Uterus (tissue), 2 donors: ENCODE data around the gene RPL36.

Source experiments
- POLR2A ChIP-seq, 2 donors: fragments of 450-650 bp; IDR thresholded peaks; one replicate each; pipeline ENCODE4 v1.6.1; 2016; ENCODE audit warnings: antibody characterized with exemption in 2 of 2, mild to moderate bottlenecking in 1 of 2, moderate library complexity in 1 of 2
- TF ChIP-seq, protein P1 (sequence below), 4 experiments: fragments of 200-600 bp in 2 of 4; fragments of 450-650 bp in 2 of 4; sonication (generic) in 2 of 4; IDR thresholded peaks; one replicate each; pipeline ENCODE4 v1.5.1; 2016 to 2019; ENCODE audit warnings: antibody characterized with exemption in 4 of 4, mild to moderate bottlenecking in 2 of 4, moderate library complexity in 1 of 4

DNA sequence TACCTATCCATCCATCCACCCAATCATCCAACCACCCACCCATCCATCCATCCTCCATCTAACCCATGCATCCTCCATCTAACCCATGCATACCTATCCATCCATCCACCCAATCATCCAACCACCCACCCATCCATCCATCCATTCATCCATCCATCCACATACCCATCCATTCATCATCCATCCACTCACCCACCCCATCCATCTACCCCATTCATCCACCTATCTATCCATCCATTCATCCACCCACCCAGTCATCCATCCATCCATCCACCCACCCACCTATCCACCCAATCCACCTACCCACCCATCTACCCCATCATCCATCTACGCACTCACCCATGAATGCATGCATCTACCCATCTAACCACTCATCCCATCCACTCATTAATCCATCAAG is 16.3 kb upstream of the RPL36 start:
- no peak for TF ChIP-seq POLR2A (IDR thresholded peaks at IDR 0.05)
- TF ChIP-seq, protein P1, sequence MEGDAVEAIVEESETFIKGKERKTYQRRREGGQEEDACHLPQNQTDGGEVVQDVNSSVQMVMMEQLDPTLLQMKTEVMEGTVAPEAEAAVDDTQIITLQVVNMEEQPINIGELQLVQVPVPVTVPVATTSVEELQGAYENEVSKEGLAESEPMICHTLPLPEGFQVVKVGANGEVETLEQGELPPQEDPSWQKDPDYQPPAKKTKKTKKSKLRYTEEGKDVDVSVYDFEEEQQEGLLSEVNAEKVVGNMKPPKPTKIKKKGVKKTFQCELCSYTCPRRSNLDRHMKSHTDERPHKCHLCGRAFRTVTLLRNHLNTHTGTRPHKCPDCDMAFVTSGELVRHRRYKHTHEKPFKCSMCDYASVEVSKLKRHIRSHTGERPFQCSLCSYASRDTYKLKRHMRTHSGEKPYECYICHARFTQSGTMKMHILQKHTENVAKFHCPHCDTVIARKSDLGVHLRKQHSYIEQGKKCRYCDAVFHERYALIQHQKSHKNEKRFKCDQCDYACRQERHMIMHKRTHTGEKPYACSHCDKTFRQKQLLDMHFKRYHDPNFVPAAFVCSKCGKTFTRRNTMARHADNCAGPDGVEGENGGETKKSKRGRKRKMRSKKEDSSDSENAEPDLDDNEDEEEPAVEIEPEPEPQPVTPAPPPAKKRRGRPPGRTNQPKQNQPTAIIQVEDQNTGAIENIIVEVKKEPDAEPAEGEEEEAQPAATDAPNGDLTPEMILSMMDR (IDR thresholded peaks at IDR 0.05) = no peak
